Tibial nerve (tissue), 4 donors: ENCODE measurements around the gene NPLOC4. TPM values are rescaled to one million over a fixed set of nuclear protein-coding genes. Genes with fewer than 3 reads are reported as not detected.

ENCODE experiments used
- DNase-seq, 2 donors: peaks; one replicate each; pipeline ENCODE4 v3.0.0-alpha.2; 2019; ENCODE audit warnings: low spot score in 2 of 2
- H3K27ac ChIP-seq, 4 donors: fragments of 200-600 bp; sonication (generic) in 3 of 4; one replicate each; pipeline ENCODE4 v1.5.1; 2017 to 2019; ENCODE audit warnings: mild to moderate bottlenecking in 1 of 4
- H3K27me3 ChIP-seq, 2 donors: fragments of 200-600 bp; sonication (generic) in 1 of 2; one replicate each; pipeline versions ENCODE4 v1.5.1 to v1.6.0; 2017 to 2019
- H3K36me3 ChIP-seq, 3 donors: fragments of 200-600 bp; sonication (generic); one replicate each; pipeline ENCODE4 v1.5.1; 2018 to 2019
- H3K4me1 ChIP-seq, 4 donors: fragments of 200-600 bp; sonication (generic) in 3 of 4; one replicate each; pipeline ENCODE4 v1.5.1; 2017 to 2019
- H3K4me3 ChIP-seq, 4 donors: fragments of 200-600 bp; sonication (generic) in 3 of 4; one replicate each; pipeline ENCODE4 v1.5.1; 2017 to 2019; ENCODE audit warnings: mild to moderate bottlenecking in 1 of 4, moderate library complexity in 1 of 4
- H3K9me3 ChIP-seq, 4 donors: fragments of 200-600 bp; sonication (generic) in 3 of 4; one replicate each; pipeline ENCODE4 v1.5.1; 2017 to 2019
- EP300 ChIP-seq, 2 donors: sonication (generic); formaldehyde crosslinking; IDR thresholded peaks; one replicate each; pipeline ENCODE4 v1.6.1; 2017; ENCODE audit warnings: antibody characterized with exemption in 2 of 2, mild to moderate bottlenecking in 1 of 2
- POLR2A ChIP-seq, 2 donors: fragments of 450-650 bp; IDR thresholded peaks; one replicate each; pipeline ENCODE4 v1.6.1; 2017; ENCODE audit warnings: antibody characterized with exemption in 2 of 2, mild to moderate bottlenecking in 2 of 2, moderate library complexity in 2 of 2
- WGBS, 2 donors: methylation state at CpG; one replicate each; pipeline ENCODE4 v1.1.5; 2018; 5-methylcytosine and 5-hydroxymethylcytosine counted together
- total RNA-seq, 4 donors: library from RNA; depleted of rRNA; stranded (reverse); fragments of >200 nt; gene quantifications; one replicate each; pipeline ENCODE4 v1.1.0, GENCODE V29; 2016
- TF ChIP-seq, protein P1 (sequence below), 5 experiments: fragments of 200-600 bp in 3 of 5; fragments of 450-650 bp in 2 of 5; sonication (generic) in 3 of 5; IDR thresholded peaks; one replicate each; pipeline ENCODE4 v1.5.1; 2016 to 2019; ENCODE audit warnings: antibody characterized with exemption in 5 of 5, mild to moderate bottlenecking in 3 of 5, moderate library complexity in 2 of 5

Gene NPLOC4
- total RNA-seq, 4 donors from 2014 or later: 51.1 to 79.2 (median 62.1) TPM

DNA sequence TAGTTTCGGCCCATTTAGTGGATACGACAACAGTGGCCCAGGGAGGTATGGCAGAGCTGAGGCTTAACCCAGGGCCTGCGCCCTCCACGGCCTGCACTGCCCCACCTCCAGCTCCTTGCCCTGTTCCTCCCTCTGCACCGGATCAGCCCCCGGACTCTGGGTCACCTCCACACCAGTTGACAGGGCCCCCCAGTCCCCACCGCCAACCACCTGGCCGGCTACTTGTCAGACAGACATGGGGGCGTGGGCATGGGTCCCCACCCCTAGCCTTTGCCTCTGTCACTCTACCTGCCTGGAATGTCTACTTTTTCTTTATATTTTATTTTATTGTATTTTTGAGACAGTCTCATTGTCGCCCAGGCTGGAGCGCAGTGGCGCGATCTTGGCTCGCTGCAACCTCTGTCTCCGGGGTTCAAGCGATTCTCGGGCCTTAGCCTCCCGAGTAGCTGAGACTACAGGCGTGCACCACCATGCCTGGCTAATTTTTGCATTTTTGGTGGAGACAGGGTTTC lies 121.3 kb downstream of the NPLOC4 start:
- TF ChIP-seq, protein P1, sequence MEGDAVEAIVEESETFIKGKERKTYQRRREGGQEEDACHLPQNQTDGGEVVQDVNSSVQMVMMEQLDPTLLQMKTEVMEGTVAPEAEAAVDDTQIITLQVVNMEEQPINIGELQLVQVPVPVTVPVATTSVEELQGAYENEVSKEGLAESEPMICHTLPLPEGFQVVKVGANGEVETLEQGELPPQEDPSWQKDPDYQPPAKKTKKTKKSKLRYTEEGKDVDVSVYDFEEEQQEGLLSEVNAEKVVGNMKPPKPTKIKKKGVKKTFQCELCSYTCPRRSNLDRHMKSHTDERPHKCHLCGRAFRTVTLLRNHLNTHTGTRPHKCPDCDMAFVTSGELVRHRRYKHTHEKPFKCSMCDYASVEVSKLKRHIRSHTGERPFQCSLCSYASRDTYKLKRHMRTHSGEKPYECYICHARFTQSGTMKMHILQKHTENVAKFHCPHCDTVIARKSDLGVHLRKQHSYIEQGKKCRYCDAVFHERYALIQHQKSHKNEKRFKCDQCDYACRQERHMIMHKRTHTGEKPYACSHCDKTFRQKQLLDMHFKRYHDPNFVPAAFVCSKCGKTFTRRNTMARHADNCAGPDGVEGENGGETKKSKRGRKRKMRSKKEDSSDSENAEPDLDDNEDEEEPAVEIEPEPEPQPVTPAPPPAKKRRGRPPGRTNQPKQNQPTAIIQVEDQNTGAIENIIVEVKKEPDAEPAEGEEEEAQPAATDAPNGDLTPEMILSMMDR (IDR thresholded peaks at IDR 0.05): no peak
- TF ChIP-seq POLR2A (IDR thresholded peaks at IDR 0.05): no peak
- no peak for TF ChIP-seq EP300 (IDR thresholded peaks at IDR 0.05)
- H3K27me3 ChIP-seq: no peaks in the 10 kb centered on the region
- peaks cover 0 to 53% (median 48%) of the 10 kb centered on the region in 4 donors for H3K4me1 ChIP-seq
- no peaks in the 10 kb centered on the region for H3K9me3 ChIP-seq
- peak overlapping the region; percentile 96 to 100 (median 100) for H3K27ac ChIP-seq
- H3K36me3 ChIP-seq: peaks cover 0 to 18% (median 16%) of the 10 kb centered on the region in 3 donors
- peak overlapping the region; percentile 89 to 96 (median 92) for H3K4me3 ChIP-seq
- WGBS, 2 donors: 56 to 58% methylated on average over 18 to 19 of the region's 19 CpGs
- no peak for DNase-seq

- H3K27ac ChIP-seq: peak overlapping the region; percentile 96 to 100 (median 100)
- WGBS, 2 donors: 0% methylated on average over 16 to 21 of the region's 82 CpGs
- TF ChIP-seq EP300 (IDR thresholded peaks at IDR 0.05) (peak in 1 of 2 donors; percentile 41), POLR2A (IDR thresholded peaks at IDR 0.05) (peak; percentile 56 to 83)
- TF ChIP-seq, protein P1 (IDR thresholded peaks at IDR 0.05): no peak
- no peaks in the 10 kb centered on the region for H3K9me3 ChIP-seq
- H3K4me3 ChIP-seq: peak overlapping the region; percentile 89 to 96 (median 92)
- H3K27me3 ChIP-seq: no peaks in the 10 kb centered on the region
- peaks cover 0 to 25% (median 17%) of the 10 kb centered on the region in 3 donors for H3K36me3 ChIP-seq
- peak; percentile 59 to 72 for DNase-seq
- H3K4me1 ChIP-seq: peaks cover 0 to 57% (median 48%) of the 10 kb centered on the region in 4 donors
Observed at GRCh38 chr17:81514739-81515529, 122.0 kb downstream of the NPLOC4 start.

DNA sequence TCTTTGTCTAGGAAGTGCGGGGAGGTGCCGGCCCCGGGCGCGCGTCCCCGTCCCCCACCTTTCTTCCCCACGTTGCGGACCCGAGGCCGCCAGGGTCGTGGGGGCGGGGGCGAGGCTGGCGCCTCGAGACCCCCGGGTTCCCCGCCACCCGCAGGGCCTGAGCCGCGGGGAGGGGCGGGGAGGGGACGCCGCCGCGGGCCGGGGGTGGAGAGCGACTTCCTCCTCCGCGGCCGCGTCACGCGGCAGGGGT lies 122.5 kb downstream of the NPLOC4 start:
- Histone ChIP-seq H3K4me1 (peaks cover 0 to 55% (median 47%) of the 10 kb centered on the region in 4 donors), H3K36me3 (peaks cover 0 to 30% (median 17%) of the 10 kb centered on the region in 3 donors), H3K4me3 (peak overlapping the region; percentile 86 to 96 (median 92)), H3K9me3 (no peaks in the 10 kb centered on the region), H3K27ac (peak overlapping the region; percentile 96 to 100 (median 100)), H3K27me3 (no peaks in the 10 kb centered on the region)
- WGBS, 2 donors: no CpG with 5 or more reads among the region's 34 CpGs
- DNase-seq: no peak
- TF ChIP-seq POLR2A (IDR thresholded peaks at IDR 0.05) (no peak), EP300 (IDR thresholded peaks at IDR 0.05) (no peak)
- TF ChIP-seq, protein P1 (IDR thresholded peaks at IDR 0.05): no peak

DNA sequence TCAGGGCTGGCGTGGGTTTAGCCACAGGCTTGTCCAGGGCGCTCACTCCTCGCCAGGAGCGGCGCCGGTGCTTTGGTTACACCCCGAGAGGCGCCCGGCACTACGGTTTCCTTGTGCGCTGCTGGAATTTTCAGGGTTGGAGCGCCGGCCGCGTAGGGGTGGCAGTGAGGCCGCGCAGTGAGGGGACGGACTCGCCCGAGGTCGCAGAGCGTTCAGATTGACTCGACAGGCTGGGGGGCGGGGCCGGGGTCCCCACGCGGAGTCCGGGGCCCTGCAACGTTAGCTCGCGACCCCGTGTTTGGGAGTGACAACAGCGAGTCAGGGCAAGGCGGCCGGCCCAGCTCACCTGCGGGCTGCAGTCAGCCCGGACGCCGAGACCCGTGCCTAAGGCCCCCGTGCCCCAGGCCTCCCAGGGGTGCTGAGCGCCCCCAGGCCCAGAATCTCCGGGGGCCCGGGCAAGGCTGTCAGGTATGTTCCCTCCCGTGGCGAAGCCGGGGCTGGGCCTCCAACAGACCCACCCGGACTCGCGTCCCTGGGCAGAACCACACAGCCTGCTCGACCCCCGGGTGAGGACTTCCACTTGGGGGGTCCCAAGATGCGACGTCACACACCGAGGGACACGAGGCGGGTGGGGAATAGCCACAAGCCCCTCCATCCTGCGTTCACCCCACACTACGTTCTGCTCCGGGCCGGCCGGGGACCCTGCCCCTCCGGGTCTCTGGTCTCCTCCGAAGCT lies 123.0 kb downstream of the NPLOC4 start:
- peaks cover 0 to 55% (median 47%) of the 10 kb centered on the region in 4 donors for H3K4me1 ChIP-seq

More for the DNA sequence above, 123.0 kb downstream of the NPLOC4 start:
- Histone ChIP-seq H3K36me3 (peaks cover 0 to 35% (median 17%) of the 10 kb centered on the region in 3 donors), H3K27me3 (no peaks in the 10 kb centered on the region), H3K27ac (peak overlapping the region; percentile 96 to 100 (median 100)), H3K4me3 (peak overlapping the region; percentile 86 to 96 (median 92)), H3K9me3 (no peaks in the 10 kb centered on the region)
- 0% methylated on average over 17 to 43 of the region's 64 CpGs for WGBS, 2 donors
- TF ChIP-seq EP300 (IDR thresholded peaks at IDR 0.05): peak in 1 of 2 donors; percentile 19
- TF ChIP-seq, protein P1 (IDR thresholded peaks at IDR 0.05): no peak
- no peak for TF ChIP-seq POLR2A (IDR thresholded peaks at IDR 0.05)
- DNase-seq: peak; percentile 47 to 54
